ENCODE measurements around the gene IMMP2L.

Gene IMMP2L

GRCh38 chr7:111401516-111401915 is 160.8 kb downstream of the IMMP2L start:
- TF ChIP-seq, protein P1, sequence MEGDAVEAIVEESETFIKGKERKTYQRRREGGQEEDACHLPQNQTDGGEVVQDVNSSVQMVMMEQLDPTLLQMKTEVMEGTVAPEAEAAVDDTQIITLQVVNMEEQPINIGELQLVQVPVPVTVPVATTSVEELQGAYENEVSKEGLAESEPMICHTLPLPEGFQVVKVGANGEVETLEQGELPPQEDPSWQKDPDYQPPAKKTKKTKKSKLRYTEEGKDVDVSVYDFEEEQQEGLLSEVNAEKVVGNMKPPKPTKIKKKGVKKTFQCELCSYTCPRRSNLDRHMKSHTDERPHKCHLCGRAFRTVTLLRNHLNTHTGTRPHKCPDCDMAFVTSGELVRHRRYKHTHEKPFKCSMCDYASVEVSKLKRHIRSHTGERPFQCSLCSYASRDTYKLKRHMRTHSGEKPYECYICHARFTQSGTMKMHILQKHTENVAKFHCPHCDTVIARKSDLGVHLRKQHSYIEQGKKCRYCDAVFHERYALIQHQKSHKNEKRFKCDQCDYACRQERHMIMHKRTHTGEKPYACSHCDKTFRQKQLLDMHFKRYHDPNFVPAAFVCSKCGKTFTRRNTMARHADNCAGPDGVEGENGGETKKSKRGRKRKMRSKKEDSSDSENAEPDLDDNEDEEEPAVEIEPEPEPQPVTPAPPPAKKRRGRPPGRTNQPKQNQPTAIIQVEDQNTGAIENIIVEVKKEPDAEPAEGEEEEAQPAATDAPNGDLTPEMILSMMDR (IDR thresholded peaks at IDR 0.05; ENCODE audit: low read depth, low read length) = no peak
- DNase-seq (ENCODE audit: extremely low read depth, low read depth) = no peak

GRCh38 chr7:111400088-111400487 is 162.2 kb downstream of the IMMP2L start:
- no peak for DNase-seq (ENCODE audit: extremely low read depth, low read depth)
- TF ChIP-seq, protein P1 (IDR thresholded peaks at IDR 0.05; ENCODE audit: low read depth, low read length) = no peak

GRCh38 chr7:111394891-111395290 is 167.4 kb downstream of the IMMP2L start:
- DNase-seq (ENCODE audit: extremely low read depth, low read depth) = no peak
- TF ChIP-seq, protein P1 (IDR thresholded peaks at IDR 0.05; ENCODE audit: low read depth, low read length) = no peak

DNA sequence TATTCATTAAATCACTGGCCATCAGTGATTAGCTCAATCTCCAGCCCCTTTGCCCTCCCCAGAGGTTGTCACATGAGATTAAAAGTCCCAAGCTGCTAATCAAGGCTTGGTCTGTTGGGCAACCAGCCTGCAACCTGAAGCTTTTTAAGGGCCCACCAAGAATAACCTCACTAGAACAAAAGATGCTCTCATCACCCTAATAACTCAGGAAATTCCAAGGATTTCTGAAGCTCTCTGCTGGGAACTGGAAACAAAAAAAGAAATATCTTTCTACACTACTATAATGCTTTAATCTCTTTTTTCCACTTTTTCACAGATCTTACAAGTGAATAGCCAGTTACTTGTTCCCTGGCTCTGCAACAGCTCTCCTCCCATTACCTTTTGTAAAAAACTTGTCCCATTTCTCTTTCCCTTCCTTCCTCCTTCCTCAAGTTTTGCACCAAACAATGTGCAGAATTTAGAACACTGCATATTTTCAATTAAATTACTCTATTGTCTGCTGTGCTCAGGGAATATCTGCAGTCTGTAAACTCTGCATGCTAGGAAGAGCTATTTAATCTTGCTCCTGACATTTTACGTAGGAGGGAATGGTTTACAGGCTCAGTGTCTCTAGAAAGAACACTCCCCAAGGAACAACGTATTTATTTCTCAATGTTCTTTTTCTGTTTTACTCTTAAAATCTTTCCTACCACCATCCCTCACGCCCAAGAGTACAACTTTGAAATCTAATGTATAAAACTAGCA is 169.1 kb downstream of the IMMP2L start:
- TF ChIP-seq, protein P1 (IDR thresholded peaks at IDR 0.05; ENCODE audit: low read depth, low read length) = no peak
- no peak for DNase-seq (ENCODE audit: extremely low read depth, low read depth)

- no peak for DNase-seq (ENCODE audit: extremely low read depth, low read depth)
- TF ChIP-seq, protein P1 (IDR thresholded peaks at IDR 0.05; ENCODE audit: low read depth, low read length) = no peak
Measured at GRCh38 chr7:111392294-111392693, 170.0 kb downstream of the IMMP2L start.

- DNase-seq (ENCODE audit: extremely low read depth, low read depth) = no peak
- TF ChIP-seq, protein P1 (IDR thresholded peaks at IDR 0.05; ENCODE audit: low read depth, low read length) = no peak
Measured at GRCh38 chr7:111390000-111390399, 172.3 kb downstream of the IMMP2L start.

DNA sequence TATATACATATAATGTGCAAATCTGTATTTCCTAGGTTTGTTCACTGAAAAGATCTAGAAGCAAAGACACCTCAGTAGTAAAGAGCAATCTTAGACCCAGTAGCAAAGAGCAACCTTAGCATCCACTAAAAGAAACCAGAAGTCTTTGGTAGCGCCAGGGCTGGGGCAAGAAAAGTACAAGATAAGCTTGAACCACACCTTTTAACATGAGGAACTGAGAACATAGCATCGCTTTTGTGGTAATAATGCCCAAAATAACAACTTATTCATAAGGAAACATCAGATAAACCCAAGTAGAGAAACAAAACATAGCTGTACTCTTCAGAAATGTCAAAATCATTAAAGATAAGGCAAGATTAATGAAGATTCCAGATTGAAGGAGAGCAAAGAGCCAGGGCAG is 173.4 kb downstream of the IMMP2L start:
- TF ChIP-seq, protein P1 (IDR thresholded peaks at IDR 0.05; ENCODE audit: low read depth, low read length) = no peak
- no peak for DNase-seq (ENCODE audit: extremely low read depth, low read depth)
